GM21786 (cell line): ENCODE results near the gene STAG1.
"Not testable (repeated sequence)": the region's sequence is repeated elsewhere in the genome, so short reads cannot be mapped to it uniquely, and the experiment has no call there.

ENCODE experiments used
- ATAC-seq: cut with Tn5 transposase; IDR thresholded peaks from one replicate; pipeline ENCODE4 v1.9.1; 2021; ENCODE audit not compliant: unreplicated experiment

STAG1 gene

GRCh38 chr3:136708333-136708985 is 43.7 kb downstream of the STAG1 start:
- no peak for ATAC-seq

DNA sequence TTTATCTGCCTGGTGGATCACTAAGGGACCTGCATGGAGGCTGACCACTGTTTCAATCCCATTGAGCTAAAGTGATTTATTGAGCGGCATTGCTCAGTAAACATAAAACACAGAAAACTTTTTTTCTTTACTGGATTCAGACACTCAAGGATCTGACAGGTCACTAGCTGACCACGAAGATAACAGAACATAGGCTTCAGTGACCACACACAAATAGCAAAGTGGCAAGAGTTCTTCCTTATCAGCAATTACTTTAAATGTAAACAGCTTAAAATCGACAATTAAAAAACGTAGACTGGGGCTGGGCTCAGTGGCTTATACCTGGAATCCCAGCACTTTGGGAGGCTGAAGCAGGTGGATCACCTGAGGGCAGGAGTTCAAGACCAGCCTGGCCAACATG is 48.7 kb downstream of the STAG1 start:
- no peak for ATAC-seq

GRCh38 chr3:136699271-136699828 is 52.8 kb downstream of the STAG1 start:
- ATAC-seq: no peak

DNA sequence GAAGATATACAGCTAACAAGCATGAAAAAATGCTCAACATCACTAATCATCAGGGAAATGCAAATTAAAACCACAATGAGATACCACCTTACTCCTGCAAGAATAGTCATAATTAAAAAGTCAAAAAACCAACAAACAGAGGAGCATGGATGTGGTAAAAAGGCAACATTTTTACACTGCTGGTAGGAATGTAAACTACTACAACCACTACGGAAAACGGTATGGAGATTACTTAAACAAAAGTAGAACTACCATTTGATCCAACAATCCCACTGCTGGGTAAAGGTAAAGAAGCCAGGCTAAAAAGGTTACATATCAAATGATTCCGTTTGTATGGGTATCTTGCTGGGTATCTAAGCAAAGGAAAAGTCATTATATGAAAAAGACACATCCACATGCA is 53.8 kb downstream of the STAG1 start:
- ATAC-seq: no peak

GRCh38 chr3:136696797-136697196 is 55.4 kb downstream of the STAG1 start:
- no peak for ATAC-seq

GRCh38 chr3:136694321-136694720 is 57.9 kb downstream of the STAG1 start:
- ATAC-seq: no peak

- ATAC-seq: no peak
Measured at GRCh38 chr3:136690599-136690998, 61.6 kb downstream of the STAG1 start.

- ATAC-seq: no peak
Measured at GRCh38 chr3:136685882-136686281, 66.3 kb downstream of the STAG1 start.

DNA sequence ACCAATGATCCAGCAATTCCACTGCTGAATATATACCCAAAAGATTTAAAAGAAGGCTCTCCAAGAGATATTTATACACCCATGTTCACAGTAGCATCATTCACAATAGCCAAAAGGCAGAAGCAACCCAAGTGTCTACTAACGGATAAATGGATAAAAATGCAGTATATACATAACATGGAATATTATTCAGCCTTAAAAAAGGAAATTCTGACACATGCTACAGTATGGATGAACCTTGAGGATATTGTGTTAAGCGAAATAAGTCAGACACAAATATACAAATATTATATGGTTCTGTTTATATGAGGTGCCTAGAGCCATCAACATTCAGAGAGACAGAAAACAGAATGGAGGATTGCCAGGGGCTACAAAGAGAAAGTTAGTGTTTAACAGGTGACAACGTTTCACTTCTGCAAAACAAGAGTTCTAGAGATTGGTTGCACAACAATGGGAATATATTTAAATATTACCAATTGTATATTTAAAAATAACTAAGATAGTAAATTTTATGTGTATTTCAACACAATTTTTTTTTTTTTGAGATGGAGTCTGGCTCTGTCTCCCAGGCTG is 69.4 kb downstream of the STAG1 start:
- ATAC-seq: no peak

GRCh38 chr3:136678981-136679380 is 73.2 kb downstream of the STAG1 start:
- ATAC-seq: no peak

- no peak for ATAC-seq
Measured at GRCh38 chr3:136676009-136676408, 76.2 kb downstream of the STAG1 start.

DNA sequence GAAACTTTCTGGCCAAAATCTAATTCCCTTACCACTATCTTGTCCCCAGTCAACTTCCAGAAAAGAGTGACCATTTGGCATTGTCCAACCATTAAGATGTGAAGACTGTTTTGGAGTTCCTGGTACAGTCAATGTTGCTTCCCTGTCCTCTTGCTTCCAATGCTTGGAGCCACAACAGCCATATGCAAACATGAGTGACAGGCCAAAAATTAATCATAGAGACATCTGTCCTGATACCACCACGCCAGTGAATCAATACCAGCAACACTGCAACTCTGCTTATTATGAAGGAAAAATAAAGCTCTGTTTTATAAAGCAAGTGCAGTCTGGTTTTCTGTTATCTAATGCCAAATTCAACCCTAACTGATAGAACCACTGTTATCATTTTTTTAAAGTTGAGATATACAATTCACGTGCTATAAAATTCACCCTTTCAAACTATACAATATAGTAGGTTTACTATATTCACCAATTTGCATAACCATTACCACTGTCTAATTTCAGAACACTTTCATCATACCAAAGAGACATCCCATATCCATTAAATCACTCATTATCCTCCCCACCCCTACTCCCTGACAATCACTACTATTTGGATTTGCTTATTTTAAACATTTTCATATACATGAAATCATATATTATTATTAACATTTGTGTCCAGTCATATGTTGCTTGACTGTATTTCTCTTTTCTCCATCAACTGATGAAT is 76.9 kb downstream of the STAG1 start:
- no peak for ATAC-seq

DNA sequence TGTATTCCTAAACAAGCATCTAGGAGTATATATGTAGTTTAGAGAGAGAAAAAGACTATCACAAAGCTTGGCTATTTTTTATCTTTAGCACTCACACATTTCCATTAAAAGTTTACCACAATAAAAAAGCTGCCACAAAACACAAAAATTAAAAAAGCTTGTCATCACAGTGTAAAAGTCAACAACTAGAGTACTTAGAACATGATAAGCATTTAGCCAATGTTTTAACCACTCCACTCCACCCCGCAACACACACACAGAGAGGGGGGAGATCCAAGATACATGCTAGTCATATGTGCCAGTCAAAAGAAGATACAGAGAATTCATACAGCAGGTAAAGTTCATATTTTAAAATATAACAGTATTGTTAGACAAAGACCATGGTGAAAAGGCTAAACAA is 79.7 kb downstream of the STAG1 start:
- ATAC-seq: no peak

DNA sequence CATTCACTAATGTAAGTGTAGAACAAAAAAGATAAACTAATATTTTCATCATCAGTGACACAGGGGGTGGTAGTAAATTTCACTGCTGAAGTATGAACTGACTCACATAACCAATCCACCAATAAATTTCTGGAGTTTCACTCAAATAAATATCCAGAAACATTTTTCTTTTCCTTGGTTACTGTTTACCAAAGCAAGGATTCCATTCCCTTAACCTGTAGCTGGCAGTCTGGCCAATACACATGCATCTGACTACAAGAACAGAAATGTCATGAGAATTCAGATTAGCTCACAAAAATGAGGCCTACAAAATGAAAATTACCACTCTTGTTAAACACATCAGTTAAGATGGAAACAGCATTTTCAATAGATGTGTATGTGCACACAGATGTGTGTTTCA is 80.3 kb downstream of the STAG1 start:
- ATAC-seq: no peak

- no peak for ATAC-seq
Measured at GRCh38 chr3:136670166-136670565, 82.0 kb downstream of the STAG1 start.

GRCh38 chr3:136667081-136667480 is 85.1 kb downstream of the STAG1 start:
- ATAC-seq: no peak

- not testable (repeated sequence) for ATAC-seq
Measured at GRCh38 chr3:136666301-136666700, 85.9 kb downstream of the STAG1 start.

DNA sequence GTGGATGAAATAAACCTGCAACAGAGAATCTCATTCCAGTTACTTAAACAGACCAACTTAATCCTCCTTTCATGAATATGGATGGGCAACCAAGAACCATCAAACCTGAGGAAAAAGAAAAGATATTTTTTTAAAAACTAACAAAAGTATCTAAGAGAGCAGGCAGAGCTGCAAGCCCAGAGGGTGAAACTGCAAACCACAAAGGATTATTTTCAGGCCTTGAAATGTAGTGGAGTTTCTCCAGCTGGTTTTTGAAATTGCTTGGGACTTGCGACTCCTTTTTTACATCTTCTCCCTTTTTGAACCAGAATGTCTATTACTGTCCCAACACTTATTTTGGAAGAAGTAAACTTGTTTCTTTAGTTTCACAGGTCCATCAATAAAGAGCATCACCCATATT is 87.4 kb downstream of the STAG1 start:
- ATAC-seq: no peak

DNA sequence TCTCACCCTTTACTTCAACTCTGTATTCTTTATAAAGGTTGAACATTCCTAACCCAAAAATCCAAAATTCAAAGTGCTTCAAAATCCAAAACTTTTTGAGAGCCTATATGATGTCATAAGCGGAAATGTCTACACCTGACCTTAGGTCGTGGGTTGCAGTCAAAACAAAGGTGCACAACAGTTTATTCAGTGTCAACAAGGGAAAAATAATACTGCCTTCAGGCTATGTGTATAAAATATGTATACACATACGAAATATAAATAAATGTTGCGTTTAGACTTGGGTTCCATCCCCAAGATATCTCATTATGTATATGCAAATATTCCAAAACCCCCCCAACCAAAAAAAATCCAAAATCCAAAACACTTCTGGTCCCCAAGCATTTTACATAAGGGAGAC is 90.9 kb downstream of the STAG1 start:
- no peak for ATAC-seq

DNA sequence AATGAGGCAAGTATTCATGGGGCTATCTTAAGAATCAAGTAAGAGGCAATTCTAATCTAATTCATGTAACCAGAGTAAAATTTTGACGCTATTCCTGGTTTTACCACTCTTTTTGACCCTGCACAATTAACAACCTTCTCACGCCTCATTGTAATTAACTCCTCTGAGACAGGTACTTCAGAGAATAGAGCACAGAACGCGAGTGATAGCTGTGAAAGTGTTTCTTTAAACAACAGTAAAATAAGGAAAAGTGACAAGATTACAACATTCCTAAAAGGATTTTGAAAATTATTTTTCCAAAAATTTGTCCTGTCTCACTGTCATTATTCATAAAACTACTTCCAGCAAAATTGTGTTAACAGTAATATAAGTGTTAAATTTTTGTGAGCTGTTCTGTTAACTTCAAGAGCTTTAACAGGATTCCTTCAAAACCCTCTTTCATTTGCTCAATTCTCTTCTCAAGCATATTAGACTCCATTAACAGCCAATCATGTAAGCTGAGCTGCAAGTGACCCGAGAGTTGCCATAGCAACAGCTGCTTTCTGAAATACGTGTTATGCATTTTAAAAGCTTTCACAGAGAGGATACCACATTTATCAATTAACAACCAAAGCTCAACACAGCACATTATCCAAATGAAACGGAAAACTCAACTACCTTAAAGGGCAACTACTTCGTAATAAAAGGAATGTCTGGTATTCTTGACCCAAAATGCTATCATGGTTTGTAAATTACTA is 93.1 kb downstream of the STAG1 start:
- ATAC-seq: no peak

GRCh38 chr3:136657526-136657925 is 94.7 kb downstream of the STAG1 start:
- ATAC-seq: no peak
